ENCODE measurements around the gene RBMS1.

RBMS1 gene

GRCh38 chr2:160303076-160303475, 190.5 kb downstream of the RBMS1 start:
- H3K27me3 Mint-ChIP-seq (ENCODE audit: low read depth): no peaks in the 10 kb centered on the region
- H3K36me3 Mint-ChIP-seq (ENCODE audit: low read depth): peaks cover 44% of the 10 kb centered on the region
- no peak overlapping the region for H3K4me3 Mint-ChIP-seq
- peaks cover 24% of the 10 kb centered on the region for H3K4me1 Mint-ChIP-seq (ENCODE audit: low read depth)
- no peaks in the 10 kb centered on the region for H3K9me3 Mint-ChIP-seq
- no peak overlapping the region for H3K27ac Mint-ChIP-seq

DNA sequence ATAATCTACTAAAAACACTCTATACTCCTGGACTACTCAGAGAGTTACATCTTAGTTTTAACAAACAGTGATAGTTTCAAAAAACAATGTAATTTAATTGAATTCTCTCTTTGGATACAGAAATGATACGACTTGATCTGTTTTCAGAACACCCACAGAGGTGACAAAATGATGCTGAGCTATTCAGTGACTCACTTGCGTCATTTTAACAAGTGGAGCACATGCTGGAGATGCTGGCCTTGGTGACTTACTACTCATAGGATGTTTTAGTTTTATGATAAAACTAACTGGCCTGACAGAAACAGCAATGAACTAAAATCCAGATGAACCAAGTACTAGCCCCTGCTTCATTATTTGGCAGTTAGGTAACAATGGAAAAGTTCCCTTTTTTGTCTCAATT, 192.2 kb downstream of the RBMS1 start:
- peak overlapping the region; percentile 27 for H3K27ac Mint-ChIP-seq
- H3K4me3 Mint-ChIP-seq: no peak overlapping the region
- no peaks in the 10 kb centered on the region for H3K9me3 Mint-ChIP-seq
- H3K36me3 Mint-ChIP-seq (ENCODE audit: low read depth): peaks cover 55% of the 10 kb centered on the region
- peaks cover 39% of the 10 kb centered on the region for H3K4me1 Mint-ChIP-seq (ENCODE audit: low read depth)
- H3K27me3 Mint-ChIP-seq (ENCODE audit: low read depth): no peaks in the 10 kb centered on the region

DNA sequence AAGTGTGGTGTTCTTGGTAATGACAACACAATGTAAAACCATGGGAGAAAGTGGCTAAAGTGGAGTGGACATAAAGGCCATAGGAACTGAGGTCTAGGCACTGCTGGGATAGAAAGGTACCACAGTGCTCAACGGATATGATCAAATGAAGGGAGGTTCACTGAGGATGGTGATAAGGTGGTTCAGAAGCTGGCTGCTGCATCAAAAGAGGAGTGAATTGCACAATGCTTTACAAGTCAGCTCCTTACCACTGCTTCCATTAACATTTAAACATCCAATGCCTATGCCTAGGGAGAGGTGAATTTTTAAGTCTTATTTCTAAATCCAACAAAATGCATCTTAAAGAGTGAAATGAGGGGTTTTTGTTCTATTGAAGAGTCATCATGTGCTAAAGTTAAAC, 193.4 kb downstream of the RBMS1 start:
- H3K4me3 Mint-ChIP-seq: no peak overlapping the region
- peaks cover 64% of the 10 kb centered on the region for H3K36me3 Mint-ChIP-seq (ENCODE audit: low read depth)
- H3K4me1 Mint-ChIP-seq (ENCODE audit: low read depth): peaks cover 50% of the 10 kb centered on the region
- H3K9me3 Mint-ChIP-seq: no peaks in the 10 kb centered on the region
- H3K27ac Mint-ChIP-seq: peak overlapping the region; percentile 45
- no peaks in the 10 kb centered on the region for H3K27me3 Mint-ChIP-seq (ENCODE audit: low read depth)

DNA sequence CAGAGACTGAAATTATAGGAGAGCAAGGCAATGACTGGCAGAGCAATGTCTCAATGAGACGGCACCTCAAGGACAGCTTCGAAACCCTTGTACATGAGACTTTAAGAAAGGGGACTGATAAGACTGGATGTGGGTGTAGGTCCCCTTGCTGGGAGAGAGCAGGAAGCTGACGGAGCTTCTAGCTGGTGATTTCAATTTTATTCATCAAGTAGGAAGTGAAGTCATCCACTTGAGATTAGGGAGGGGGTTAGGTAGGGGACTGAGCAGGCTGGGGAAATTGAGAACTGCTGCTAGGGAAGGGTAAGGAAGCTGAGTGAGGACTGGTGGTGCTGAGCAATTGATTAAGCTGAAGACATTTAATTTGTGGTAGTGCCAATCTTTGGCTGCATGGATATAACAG, 194.1 kb downstream of the RBMS1 start:
- no peaks in the 10 kb centered on the region for H3K27me3 Mint-ChIP-seq (ENCODE audit: low read depth)
- no peak overlapping the region for H3K4me3 Mint-ChIP-seq
- H3K36me3 Mint-ChIP-seq (ENCODE audit: low read depth): peaks cover 68% of the 10 kb centered on the region
- H3K4me1 Mint-ChIP-seq (ENCODE audit: low read depth): peaks cover 56% of the 10 kb centered on the region
- H3K9me3 Mint-ChIP-seq: no peaks in the 10 kb centered on the region
- peak overlapping the region; percentile 45 for H3K27ac Mint-ChIP-seq

GRCh38 chr2:160298960-160299359, 194.6 kb downstream of the RBMS1 start:
- no peaks in the 10 kb centered on the region for H3K9me3 Mint-ChIP-seq
- no peak overlapping the region for H3K27ac Mint-ChIP-seq
- no peak overlapping the region for H3K4me3 Mint-ChIP-seq
- peaks cover 66% of the 10 kb centered on the region for H3K36me3 Mint-ChIP-seq (ENCODE audit: low read depth)
- no peaks in the 10 kb centered on the region for H3K27me3 Mint-ChIP-seq (ENCODE audit: low read depth)
- H3K4me1 Mint-ChIP-seq (ENCODE audit: low read depth): peaks cover 62% of the 10 kb centered on the region

DNA sequence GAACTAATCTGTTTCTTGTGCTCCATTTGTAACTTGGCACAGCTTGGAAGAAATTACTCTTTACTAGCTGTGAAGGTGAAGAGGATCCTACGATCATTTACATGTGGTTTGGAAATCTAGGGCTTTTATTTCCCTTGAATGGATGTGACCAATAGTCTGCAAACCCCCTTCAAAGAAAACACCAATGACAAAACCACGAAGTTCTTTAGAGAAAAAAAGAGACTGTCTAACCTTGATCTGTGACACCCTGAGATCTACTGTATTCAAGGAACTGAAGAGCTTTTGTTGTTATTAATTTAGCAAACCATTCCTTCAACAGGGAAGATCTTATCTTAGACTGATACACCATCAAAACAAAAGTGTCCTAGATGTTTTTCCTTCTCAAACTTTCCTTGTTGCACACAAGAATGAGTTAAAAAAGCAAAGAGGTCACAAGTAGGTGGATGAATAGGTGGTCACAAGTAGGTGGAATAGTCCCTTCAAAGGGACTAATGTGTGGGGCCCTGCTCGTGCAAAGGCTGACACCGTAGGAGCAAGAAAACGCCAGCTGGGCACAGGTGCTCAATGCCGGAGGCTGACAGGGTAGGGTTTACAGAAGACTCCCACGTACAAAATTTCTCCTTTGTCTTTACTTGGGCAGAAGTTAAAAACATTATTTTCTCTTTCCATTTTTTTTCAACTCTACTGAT, 197.9 kb downstream of the RBMS1 start:
- H3K4me1 Mint-ChIP-seq (ENCODE audit: low read depth): peaks cover 69% of the 10 kb centered on the region
- H3K27me3 Mint-ChIP-seq (ENCODE audit: low read depth): no peaks in the 10 kb centered on the region
- H3K36me3 Mint-ChIP-seq (ENCODE audit: low read depth): peaks cover 75% of the 10 kb centered on the region
- H3K9me3 Mint-ChIP-seq: no peaks in the 10 kb centered on the region
- no peak overlapping the region for H3K4me3 Mint-ChIP-seq
- H3K27ac Mint-ChIP-seq: no peak overlapping the region

DNA sequence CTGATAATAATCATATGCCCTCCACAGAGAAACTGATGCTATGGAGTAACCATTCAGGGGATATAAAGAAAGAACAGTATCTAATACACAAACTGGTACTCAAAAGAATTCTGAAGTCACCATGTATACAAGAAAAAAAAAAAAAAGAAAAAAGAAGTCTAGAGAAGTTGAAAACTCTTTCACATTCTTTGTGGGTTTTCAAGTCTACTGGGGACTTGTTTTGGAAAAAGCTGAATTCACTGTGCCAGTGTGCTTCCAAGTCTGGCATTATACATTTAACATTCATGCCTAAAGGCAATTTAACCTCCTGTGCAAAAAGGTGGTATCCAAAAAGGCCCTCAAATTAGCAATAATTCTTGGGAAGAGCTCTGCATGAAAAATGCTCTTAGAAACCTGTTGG, 198.7 kb downstream of the RBMS1 start:
- Mint-ChIP-seq H3K4me3 (no peak overlapping the region), H3K9me3 (no peaks in the 10 kb centered on the region), H3K27me3 (ENCODE audit: low read depth) (no peaks in the 10 kb centered on the region), H3K36me3 (ENCODE audit: low read depth) (peaks cover 73% of the 10 kb centered on the region), H3K4me1 (ENCODE audit: low read depth) (peaks cover 65% of the 10 kb centered on the region), H3K27ac (no peak overlapping the region)

DNA sequence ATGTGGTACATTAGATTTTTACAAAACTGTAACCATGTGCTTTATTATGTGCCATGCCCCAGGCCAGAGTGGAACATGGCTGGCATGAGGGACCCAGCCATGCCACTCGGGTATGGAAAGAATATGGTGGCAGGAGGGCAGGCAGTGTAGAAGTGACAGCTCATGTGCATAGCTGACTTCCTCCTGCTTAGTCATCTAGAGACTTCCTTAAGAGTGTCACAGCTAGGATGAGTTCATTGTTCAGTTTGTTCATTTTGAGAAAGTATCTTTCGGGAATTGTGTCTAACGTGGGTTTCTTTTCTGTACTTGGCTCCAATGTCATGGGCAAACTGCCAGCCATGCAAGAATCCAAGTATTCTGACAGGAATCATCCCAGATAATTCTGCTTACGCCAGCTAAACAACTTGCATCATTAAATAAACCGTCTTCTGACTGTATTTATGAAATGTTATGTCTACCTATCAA, 199.2 kb downstream of the RBMS1 start:
- peaks cover 70% of the 10 kb centered on the region for H3K36me3 Mint-ChIP-seq (ENCODE audit: low read depth)
- no peaks in the 10 kb centered on the region for H3K9me3 Mint-ChIP-seq
- H3K4me3 Mint-ChIP-seq: no peak overlapping the region
- H3K4me1 Mint-ChIP-seq (ENCODE audit: low read depth): peaks cover 59% of the 10 kb centered on the region
- no peaks in the 10 kb centered on the region for H3K27me3 Mint-ChIP-seq (ENCODE audit: low read depth)
- no peak overlapping the region for H3K27ac Mint-ChIP-seq

DNA sequence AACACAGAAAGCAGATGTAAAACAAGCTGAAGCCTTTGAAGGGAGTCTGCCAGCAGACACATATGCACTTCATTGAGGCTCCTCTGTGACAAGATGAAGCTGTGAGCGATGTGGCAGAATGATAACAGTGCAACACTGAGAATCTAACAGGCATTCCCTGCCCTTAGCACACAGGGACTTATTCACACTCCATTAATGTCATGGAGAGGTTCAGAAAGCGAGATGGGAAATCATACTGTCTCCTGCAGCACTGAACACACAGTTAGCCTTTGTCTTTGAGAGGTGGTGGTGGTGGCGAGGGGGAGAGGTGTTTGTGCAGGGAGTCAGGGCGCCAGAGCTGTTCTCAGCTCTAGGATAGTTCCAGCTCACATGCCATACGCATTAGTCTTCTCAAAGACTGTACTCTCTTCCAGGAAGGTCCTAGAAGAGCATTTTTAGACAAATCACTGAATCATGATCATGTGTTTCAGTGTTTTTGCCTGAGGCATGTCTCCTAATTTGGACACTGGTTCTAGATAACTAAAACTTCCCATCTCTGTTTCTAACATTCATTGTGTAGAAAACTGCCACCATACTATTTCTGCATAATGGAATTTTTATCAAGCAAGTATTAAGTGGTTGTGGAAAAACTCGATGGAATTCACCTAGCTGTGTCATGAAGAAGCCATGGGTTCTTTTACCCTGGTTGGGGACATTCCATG, 200.1 kb downstream of the RBMS1 start:
- Mint-ChIP-seq H3K4me3 (no peak overlapping the region), H3K4me1 (ENCODE audit: low read depth) (peaks cover 53% of the 10 kb centered on the region), H3K36me3 (ENCODE audit: low read depth) (peaks cover 65% of the 10 kb centered on the region), H3K9me3 (no peaks in the 10 kb centered on the region), H3K27me3 (ENCODE audit: low read depth) (no peaks in the 10 kb centered on the region), H3K27ac (no peak overlapping the region)

DNA sequence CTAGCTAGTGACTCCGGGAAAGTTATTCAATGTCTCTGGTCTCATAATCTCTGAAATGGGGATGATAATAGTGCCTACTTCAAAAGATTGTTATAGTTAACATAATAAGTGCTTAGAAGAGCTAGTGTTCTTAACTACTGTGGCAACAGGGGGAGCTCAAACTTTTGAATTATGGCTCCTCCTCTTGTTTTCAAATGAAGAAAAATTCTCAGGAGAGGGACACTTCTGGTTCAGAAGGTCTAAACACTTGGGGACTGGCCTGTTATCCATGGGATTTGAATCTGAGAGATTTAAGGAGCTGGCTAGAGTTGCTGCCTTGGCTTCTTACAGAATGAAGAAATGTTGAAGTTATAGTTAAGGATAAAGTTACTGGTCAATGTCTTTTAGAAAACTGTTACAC, 201.4 kb downstream of the RBMS1 start:
- Mint-ChIP-seq H3K27ac (no peak overlapping the region), H3K36me3 (ENCODE audit: low read depth) (peaks cover 56% of the 10 kb centered on the region), H3K4me1 (ENCODE audit: low read depth) (peaks cover 45% of the 10 kb centered on the region), H3K9me3 (no peaks in the 10 kb centered on the region), H3K4me3 (no peak overlapping the region), H3K27me3 (ENCODE audit: low read depth) (no peaks in the 10 kb centered on the region)

DNA sequence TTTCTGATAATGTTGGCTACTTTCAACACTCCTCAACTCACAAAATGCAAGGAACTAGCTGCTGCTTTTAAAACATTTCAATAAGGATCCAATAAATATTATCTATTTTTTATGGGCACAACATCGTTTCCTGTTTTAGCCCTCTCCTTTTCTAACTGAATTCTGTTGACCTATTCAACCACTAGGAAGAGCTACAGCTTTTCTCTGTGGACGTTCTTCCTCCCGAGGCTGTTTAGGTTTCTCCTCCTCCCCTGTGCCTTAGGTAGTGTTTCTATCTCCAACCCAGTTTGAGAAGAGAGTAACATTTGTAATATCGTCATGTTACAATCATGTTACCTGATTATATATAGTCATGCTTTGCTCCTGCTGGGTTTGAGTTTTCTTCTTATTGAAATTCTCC, 202.2 kb downstream of the RBMS1 start:
- Mint-ChIP-seq H3K9me3 (no peaks in the 10 kb centered on the region), H3K27ac (no peak overlapping the region), H3K27me3 (ENCODE audit: low read depth) (no peaks in the 10 kb centered on the region), H3K36me3 (ENCODE audit: low read depth) (peaks cover 52% of the 10 kb centered on the region), H3K4me3 (no peak overlapping the region), H3K4me1 (ENCODE audit: low read depth) (peaks cover 36% of the 10 kb centered on the region)

DNA sequence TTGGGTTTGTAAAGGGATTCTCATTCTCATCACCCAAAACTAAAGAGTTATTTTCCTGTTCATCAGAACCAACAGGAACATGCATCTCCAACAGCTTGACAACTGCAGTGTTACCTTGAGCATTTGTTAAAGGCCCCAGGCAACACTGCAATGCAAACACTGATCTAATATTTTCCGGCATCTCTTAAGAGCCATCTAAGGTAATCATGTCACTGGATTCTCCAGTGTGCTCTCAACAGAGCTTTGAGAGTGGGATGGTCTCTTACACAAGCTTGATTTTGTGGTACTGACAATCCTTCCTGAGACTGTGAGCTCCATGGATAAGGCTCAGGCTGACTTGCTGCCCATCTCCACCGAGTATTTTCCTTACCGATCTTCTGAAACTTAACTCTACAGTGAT, 203.0 kb downstream of the RBMS1 start:
- Mint-ChIP-seq H3K27ac (no peak overlapping the region), H3K36me3 (ENCODE audit: low read depth) (peaks cover 46% of the 10 kb centered on the region), H3K27me3 (ENCODE audit: low read depth) (no peaks in the 10 kb centered on the region), H3K9me3 (no peaks in the 10 kb centered on the region), H3K4me3 (no peak overlapping the region), H3K4me1 (ENCODE audit: low read depth) (peaks cover 29% of the 10 kb centered on the region)

- H3K27ac Mint-ChIP-seq: no peak overlapping the region
- peaks cover 23% of the 10 kb centered on the region for H3K4me1 Mint-ChIP-seq (ENCODE audit: low read depth)
- H3K36me3 Mint-ChIP-seq (ENCODE audit: low read depth): peaks cover 42% of the 10 kb centered on the region
- H3K4me3 Mint-ChIP-seq: no peak overlapping the region
- no peaks in the 10 kb centered on the region for H3K9me3 Mint-ChIP-seq
- no peaks in the 10 kb centered on the region for H3K27me3 Mint-ChIP-seq (ENCODE audit: low read depth)
Observed at GRCh38 chr2:160289831-160290230, 203.8 kb downstream of the RBMS1 start.

DNA sequence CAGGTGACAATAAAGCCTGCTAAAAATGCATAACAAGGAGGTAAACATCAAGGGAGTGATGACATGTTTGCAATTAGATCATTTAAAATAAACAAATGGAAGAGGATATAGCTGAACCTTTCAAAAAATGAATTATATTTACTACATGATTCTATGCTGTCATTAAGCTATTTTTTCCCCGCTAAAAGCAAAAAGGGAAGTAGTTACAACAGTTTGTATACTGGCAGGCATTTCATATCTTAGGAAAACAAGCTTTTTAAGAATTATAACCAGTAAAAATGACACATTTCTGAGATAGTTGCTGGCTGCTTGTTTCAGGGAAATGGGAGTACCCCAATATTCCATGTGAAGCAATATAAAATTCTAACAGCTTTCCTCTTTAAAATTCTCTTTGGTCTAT, 204.5 kb downstream of the RBMS1 start:
- Mint-ChIP-seq H3K36me3 (ENCODE audit: low read depth) (peaks cover 45% of the 10 kb centered on the region), H3K27ac (no peak overlapping the region), H3K4me3 (no peak overlapping the region), H3K27me3 (ENCODE audit: low read depth) (no peaks in the 10 kb centered on the region), H3K4me1 (ENCODE audit: low read depth) (peaks cover 16% of the 10 kb centered on the region), H3K9me3 (no peaks in the 10 kb centered on the region)

DNA sequence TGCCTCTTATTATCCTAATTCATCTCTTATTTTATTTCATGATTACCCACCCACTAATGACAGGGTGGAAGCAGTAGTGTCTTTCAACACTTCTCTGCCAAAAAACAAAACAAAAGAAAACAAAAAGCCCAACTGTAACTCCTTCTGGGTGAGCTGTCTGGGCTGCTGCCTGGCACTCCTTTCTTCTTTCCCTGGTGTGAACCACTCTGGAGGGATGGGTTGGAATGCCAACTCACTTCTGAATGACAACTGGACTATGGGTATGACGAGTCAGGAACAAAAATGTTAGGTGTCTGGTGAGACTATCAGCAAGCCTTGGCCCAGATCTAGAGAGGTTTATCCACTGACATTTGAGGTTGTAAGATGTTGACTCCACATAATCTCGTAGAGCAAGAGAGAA, 205.3 kb downstream of the RBMS1 start:
- no peak overlapping the region for H3K4me3 Mint-ChIP-seq
- peaks cover 46% of the 10 kb centered on the region for H3K36me3 Mint-ChIP-seq (ENCODE audit: low read depth)
- H3K4me1 Mint-ChIP-seq (ENCODE audit: low read depth): peaks cover 11% of the 10 kb centered on the region
- no peaks in the 10 kb centered on the region for H3K9me3 Mint-ChIP-seq
- no peak overlapping the region for H3K27ac Mint-ChIP-seq
- no peaks in the 10 kb centered on the region for H3K27me3 Mint-ChIP-seq (ENCODE audit: low read depth)
